PC-9 (cell line): ENCODE results near the gene BFSP2. TPM values are rescaled to one million over a fixed set of nuclear protein-coding genes. Genes with fewer than 3 reads are reported as not detected.
A peak's percentile ranks its signal among the peaks of the same experiment; 100 is the strongest.

Experiments used
- BruUV-seq: library from RNA; stranded (reverse); fragments of 400-500 nt; replicated peaks from 2 replicates; lab custom pipeline; 2021; lab: Mats Ljungman, UMichigan
- CTCF ChIA-PET: fragments of 300-600 bp; sonication (Branson Sonifier 250); formaldehyde crosslinking; loops from one replicate; lab custom pipeline; 2022; ENCODE audit warnings: antibody characterized with exemption; lab: Charles Lee
- POLR2A ChIA-PET: fragments of 300-600 bp; sonication (Branson Sonifier 250); formaldehyde crosslinking; loops from one replicate; lab custom pipeline; 2022; ENCODE audit warnings: antibody characterized with exemption; ENCODE audit not compliant: unreplicated experiment; lab: Charles Lee
- DNase-seq, 2 experiments: peaks; one replicate each; pipeline versions ENCODE4 v3.0.0 to v3.0.0-alpha.2; 2015 to 2022; ENCODE audit warnings: mixed read lengths in 1 of 2
- H2AFZ ChIP-seq: fragments of 200-600 bp; sonication (generic); 2 replicates; pipeline ENCODE4 v1.8.1; 2017; ENCODE audit warnings: antibody characterized with exemption
- H3F3A ChIP-seq: fragments of 200-600 bp; sonication (generic); 2 replicates; pipeline ENCODE4 v1.8.1; 2017; ENCODE audit warnings: antibody characterized with exemption, mild to moderate bottlenecking, low read depth; ENCODE audit not compliant: insufficient read depth
- H3K27ac ChIP-seq: fragments of 200-600 bp; sonication (generic); 2 replicates; pipeline ENCODE4 v1.6.1; 2016; ENCODE audit warnings: mixed run types
- H3K27me3 ChIP-seq: fragments of 200-600 bp; sonication (generic); 2 replicates; pipeline ENCODE4 v1.6.1; 2016; ENCODE audit warnings: low read depth, mixed run types; ENCODE audit not compliant: insufficient read depth
- H3K36me3 ChIP-seq: fragments of 200-600 bp; sonication (generic); 2 replicates; pipeline ENCODE4 v1.6.1; 2016; ENCODE audit warnings: low read depth, mixed run types
- H3K4me1 ChIP-seq: fragments of 200-600 bp; sonication (generic); replicated peaks from 2 replicates; pipeline ENCODE4 v1.6.1; 2016; ENCODE audit warnings: mixed run types; ENCODE audit not compliant: insufficient read depth
- H3K4me2 ChIP-seq: fragments of 200-600 bp; sonication (generic); 2 replicates; pipeline ENCODE4 v1.6.1; 2017; ENCODE audit warnings: mixed run types
- H3K4me3 ChIP-seq: fragments of 200-600 bp; sonication (generic); 2 replicates; pipeline ENCODE4 v1.6.1; 2016; ENCODE audit warnings: mixed run types
- H3K79me2 ChIP-seq: fragments of 200-600 bp; sonication (generic); 2 replicates; pipeline ENCODE4 v1.6.1; 2017; ENCODE audit warnings: low read depth, mixed run types
- H3K9me2 ChIP-seq: fragments of 200-600 bp; sonication (generic); 2 replicates; pipeline ENCODE4 v1.8.1; 2017; ENCODE audit warnings: mild to moderate bottlenecking; ENCODE audit not compliant: insufficient read depth
- H3K9me3 ChIP-seq: fragments of 200-600 bp; sonication (generic); 2 replicates; pipeline ENCODE4 v1.8.1; 2016; ENCODE audit warnings: low read depth; ENCODE audit not compliant: insufficient read depth
- H4K20me1 ChIP-seq: fragments of 200-600 bp; sonication (generic); 2 replicates; pipeline ENCODE4 v1.8.1; 2017; ENCODE audit not compliant: insufficient read depth
- CTCF ChIP-seq: fragments of 200-600 bp; sonication (generic); conservative IDR thresholded peaks from 2 replicates; pipeline ENCODE4 v1.6.1; 2017; ENCODE audit warnings: mixed run types, antibody characterized with exemption, mild to moderate bottlenecking, moderate library complexity
- EZH2 ChIP-seq: fragments of 200-600 bp; sonication (generic); IDR thresholded peaks from 2 replicates; pipeline ENCODE4 v1.8.0; 2017; ENCODE audit warnings: antibody characterized with exemption, low read depth
- intact Hi-C: fragments of 100-400 bp; cut with micrococcal nuclease; formaldehyde crosslinking; loops from one replicate; pipeline ENCODE4 v1.10.0; 2022; ENCODE audit not compliant: unreplicated experiment
- total RNA-seq: library from RNA; stranded (reverse); gene quantifications from 2 replicates; pipeline ENCODE4 v1.2.3, GENCODE V29; 2021

Gene BFSP2
- total RNA-seq, 1 experiment from 2014 or later = not detected

- no peaks in the 10 kb centered on the region for H3K79me2 ChIP-seq
- no peak overlapping the region for H3K4me2 ChIP-seq
- no TSS peak for BruUV-seq
- peaks cover 11% of the 10 kb centered on the region; the same call in 1 of the 2 replicates for H3F3A ChIP-seq
- DNase-seq = no peak
- intact Hi-C loops = loop anchor here (1.0 to 10.0 kb wide), 5 partner anchors 39 to 1129 kb away; no protein-coding TSS in a partner anchor
- no peak overlapping the region for H3K4me3 ChIP-seq
- no peaks in the 10 kb centered on the region for H3K9me3 ChIP-seq
- peaks cover 8% of the 10 kb centered on the region for H3K4me1 ChIP-seq
- H3K27me3 ChIP-seq = peaks cover 65% of the 10 kb centered on the region
- POLR2A ChIA-PET = interaction anchor here (0.5 to 0.6 kb wide), 2 partner anchors 393 to 667 kb away, joined by 3 to 27 read pairs; no protein-coding TSS in a partner anchor
- TF ChIP-seq CTCF = no peak
- TF ChIP-seq EZH2 = no peak
- CTCF ChIA-PET = interaction anchor here (0.9 kb wide), 1 partner anchor 341 kb away, joined by 3 read pairs; no protein-coding TSS in a partner anchor
- no peak overlapping the region for H2AFZ ChIP-seq
- no peak overlapping the region for H3K27ac ChIP-seq
- H4K20me1 ChIP-seq = no peaks in the 10 kb centered on the region
- H3K36me3 ChIP-seq = no peaks in the 10 kb centered on the region
- H3K9me2 ChIP-seq = no peaks in the 10 kb centered on the region
Observed at GRCh38 chr3:133383741-133384140, 16.1 kb upstream of the BFSP2 start.

DNA sequence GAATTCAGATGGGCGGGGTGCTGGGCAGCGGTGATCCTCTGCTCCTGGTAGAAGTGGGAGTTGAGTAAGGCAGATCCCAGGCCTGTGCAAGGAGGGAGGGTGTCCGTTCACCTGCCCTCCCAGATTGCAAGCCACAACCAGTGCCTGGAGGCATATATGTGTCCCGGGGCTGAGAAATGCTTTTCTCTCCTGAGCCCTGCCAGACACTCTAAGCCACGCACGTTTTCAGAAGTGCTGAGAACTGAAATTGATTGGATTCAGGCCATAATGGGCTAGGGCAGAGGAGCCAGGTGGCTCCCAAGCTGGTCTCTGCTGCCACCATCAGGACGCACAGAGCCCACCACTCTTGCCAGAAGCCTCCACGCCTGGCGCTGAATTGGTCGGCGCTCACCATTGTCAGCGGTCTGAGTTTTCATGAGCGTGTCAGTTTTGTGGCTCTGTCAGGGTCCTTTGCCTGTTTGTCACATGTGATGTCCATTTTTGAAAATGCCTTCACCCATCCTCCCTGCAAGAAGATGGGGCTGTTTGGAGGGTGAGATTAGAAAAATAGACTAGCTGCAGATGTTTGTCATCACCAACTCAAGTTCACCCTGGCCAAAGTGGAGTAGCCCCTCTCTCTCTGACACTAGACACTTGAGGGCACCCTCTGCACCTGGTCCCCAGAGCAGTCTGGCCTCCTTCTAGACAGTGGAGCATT is 15.4 kb upstream of the BFSP2 start:
- Histone ChIP-seq H3K4me1 (peaks cover 8% of the 10 kb centered on the region), H3K27me3 (peaks cover 62% of the 10 kb centered on the region), H3K9me2 (no peaks in the 10 kb centered on the region), H3K4me2 (no peak overlapping the region), H3K36me3 (no peaks in the 10 kb centered on the region), H3K27ac (no peak overlapping the region), H4K20me1 (no peaks in the 10 kb centered on the region), H2AFZ (no peak overlapping the region), H3F3A (peaks cover 11% of the 10 kb centered on the region; the same call in 1 of the 2 replicates), H3K79me2 (no peaks in the 10 kb centered on the region), H3K4me3 (no peak overlapping the region), H3K9me3 (no peaks in the 10 kb centered on the region)
- DNase-seq = peak in 1 of 2 experiments; percentile 55
- TF ChIP-seq EZH2 (no peak), CTCF (peak; percentile 60)
- intact Hi-C loops = loop anchor here (1.0 to 10.0 kb wide), 4 partner anchors 38 to 1130 kb away; no protein-coding TSS in a partner anchor
- no TSS peak for BruUV-seq
- ChIA-PET CTCF (no interaction called here), POLR2A (interaction anchor here (0.6 kb wide), 1 partner anchor 667 kb away, joined by 27 read pairs; no protein-coding TSS in a partner anchor)

DNA sequence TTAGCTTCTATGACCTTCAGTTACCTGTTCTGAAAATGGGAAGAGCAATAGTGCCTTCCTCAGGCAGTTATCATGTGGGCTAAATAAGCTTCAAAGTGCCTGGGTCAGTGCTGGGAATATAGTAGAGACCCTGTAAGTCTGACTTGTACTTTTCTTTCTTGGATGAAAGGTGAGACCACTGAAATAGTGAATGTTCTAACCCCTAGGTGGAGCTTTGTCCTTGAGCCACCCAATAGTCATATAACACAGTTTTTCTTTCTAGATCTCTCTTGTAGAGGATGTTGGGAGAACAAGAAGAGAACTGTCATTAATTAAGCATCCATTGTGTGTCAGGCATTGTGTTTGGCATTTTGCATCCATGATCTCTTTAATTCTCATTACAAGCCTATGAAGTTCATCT is 13.0 kb upstream of the BFSP2 start:
- TF ChIP-seq EZH2 (no peak), CTCF (no peak)
- intact Hi-C loops = loop anchor here (10.0 kb wide), 1 partner anchor 1132 kb away; no protein-coding TSS in a partner anchor
- CTCF ChIA-PET = no interaction called here

More for the DNA sequence above, 13.0 kb upstream of the BFSP2 start:
- POLR2A ChIA-PET = no interaction called here
- no peaks in the 10 kb centered on the region for H3K9me2 ChIP-seq
- no peak overlapping the region for H3K27ac ChIP-seq
- no peaks in the 10 kb centered on the region for H3K9me3 ChIP-seq
- H4K20me1 ChIP-seq = no peaks in the 10 kb centered on the region
- H3K36me3 ChIP-seq = no peaks in the 10 kb centered on the region
- H3F3A ChIP-seq = peaks cover 11% of the 10 kb centered on the region; the same call in 1 of the 2 replicates
- no peak overlapping the region for H2AFZ ChIP-seq
- peaks cover 8% of the 10 kb centered on the region for H3K4me1 ChIP-seq
- no peak overlapping the region for H3K4me3 ChIP-seq
- BruUV-seq = no TSS peak
- no peak overlapping the region for H3K4me2 ChIP-seq
- no peak for DNase-seq
- H3K79me2 ChIP-seq = no peaks in the 10 kb centered on the region
- H3K27me3 ChIP-seq = peaks cover 50% of the 10 kb centered on the region
